ENCODE measurements around the gene VASH2.

DNA sequence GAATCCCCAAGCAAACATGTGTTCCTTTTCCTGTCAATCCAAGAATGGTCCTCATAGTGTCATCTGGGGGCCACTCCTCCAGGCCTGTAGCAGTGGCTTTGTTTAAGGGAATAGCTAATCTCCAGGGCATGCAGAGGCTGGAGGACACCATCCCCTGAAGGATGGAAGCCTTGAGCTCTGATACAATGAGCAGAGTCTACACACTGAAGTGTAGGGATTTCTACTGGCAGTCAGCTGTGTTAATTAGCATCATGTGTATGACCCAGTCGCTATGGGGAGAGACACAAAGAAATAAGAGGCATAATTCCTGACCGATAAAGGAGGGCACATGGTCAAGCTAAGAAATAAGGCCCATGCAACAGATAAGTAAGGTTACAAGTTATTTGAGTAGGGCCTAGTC is 36.2 kb downstream of the VASH2 start:
- TF ChIP-seq POLR2A (IDR thresholded peaks at IDR 0.05): no peak
- TF ChIP-seq POLR2AphosphoS5 (IDR thresholded peaks at IDR 0.05; ENCODE audit: insufficient read depth in 1 of 2, low read depth in 1 of 2): no peak
- TF ChIP-seq, protein P1, sequence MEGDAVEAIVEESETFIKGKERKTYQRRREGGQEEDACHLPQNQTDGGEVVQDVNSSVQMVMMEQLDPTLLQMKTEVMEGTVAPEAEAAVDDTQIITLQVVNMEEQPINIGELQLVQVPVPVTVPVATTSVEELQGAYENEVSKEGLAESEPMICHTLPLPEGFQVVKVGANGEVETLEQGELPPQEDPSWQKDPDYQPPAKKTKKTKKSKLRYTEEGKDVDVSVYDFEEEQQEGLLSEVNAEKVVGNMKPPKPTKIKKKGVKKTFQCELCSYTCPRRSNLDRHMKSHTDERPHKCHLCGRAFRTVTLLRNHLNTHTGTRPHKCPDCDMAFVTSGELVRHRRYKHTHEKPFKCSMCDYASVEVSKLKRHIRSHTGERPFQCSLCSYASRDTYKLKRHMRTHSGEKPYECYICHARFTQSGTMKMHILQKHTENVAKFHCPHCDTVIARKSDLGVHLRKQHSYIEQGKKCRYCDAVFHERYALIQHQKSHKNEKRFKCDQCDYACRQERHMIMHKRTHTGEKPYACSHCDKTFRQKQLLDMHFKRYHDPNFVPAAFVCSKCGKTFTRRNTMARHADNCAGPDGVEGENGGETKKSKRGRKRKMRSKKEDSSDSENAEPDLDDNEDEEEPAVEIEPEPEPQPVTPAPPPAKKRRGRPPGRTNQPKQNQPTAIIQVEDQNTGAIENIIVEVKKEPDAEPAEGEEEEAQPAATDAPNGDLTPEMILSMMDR (IDR thresholded peaks at IDR 0.05): no peak

Data from vagina (tissue), 2 donors.